Activated T-cell treated with anti-CD3 and anti-CD28 coated beads, Interleukin-2, amount 50 U/mL, for 72 hours (primary cell): ENCODE measurements around the gene PEX5L. TPM values are rescaled to one million over a fixed set of nuclear protein-coding genes. Genes with fewer than 3 reads are reported as not detected.
A peak's percentile ranks its signal among the peaks of the same experiment; 100 is the strongest.
"Not testable (repeated sequence)": the region's sequence is repeated elsewhere in the genome, so short reads cannot be mapped to it uniquely, and the experiment has no call there.

ENCODE experiments used
- ATAC-seq, 2 donors: fragments of 150-1000 bp; cut with Tn5 transposase; replicated peaks in 1 of 2; 2 replicates each; pipeline ENCODE4 v1.10.0; 2021; ENCODE audit warnings: moderate library complexity in 2 of 2, mild to moderate bottlenecking in 1 of 2
- DNase-seq, 2 donors: peaks; one replicate each; pipeline ENCODE4 v3.0.0; 2021 to 2022; ENCODE audit warnings: mixed read lengths in 1 of 2
- H3K27ac Mint-ChIP-seq: one replicate; pipeline ENCODE4 v1.8.0; 2022; ENCODE audit warnings: mild to moderate bottlenecking, moderate library complexity, mixed read lengths
- H3K27me3 Mint-ChIP-seq: one replicate; pipeline ENCODE4 v1.8.0; 2022; ENCODE audit warnings: low read depth, mixed read lengths
- H3K36me3 Mint-ChIP-seq, 2 donors: one replicate each; pipeline ENCODE4 v1.8.0; 2022; ENCODE audit warnings: mixed read lengths in 2 of 2, mild to moderate bottlenecking in 1 of 2; ENCODE audit not compliant: insufficient read depth in 2 of 2
- H3K4me1 Mint-ChIP-seq: one replicate; pipeline ENCODE4 v1.8.0; 2022; ENCODE audit warnings: low read depth, mixed read lengths
- H3K4me3 Mint-ChIP-seq, 2 donors: one replicate each; pipeline ENCODE4 v1.8.0; 2022; ENCODE audit warnings: mild to moderate bottlenecking in 2 of 2, mixed read lengths in 2 of 2, moderate library complexity in 2 of 2
- H3K9me3 Mint-ChIP-seq, 2 donors: one replicate each; pipeline ENCODE4 v1.8.0; 2022; ENCODE audit warnings: mixed read lengths in 2 of 2
- total RNA-seq, 2 donors: library from RNA; stranded (reverse); gene quantifications; one replicate each; pipeline ENCODE4 v1.2.3, GENCODE V29; 2022

PEX5L gene
- total RNA-seq, 2 donors from 2014 or later: 0.23 to 0.31 TPM

GRCh38 chr3:180055656-180056055 is 18.9 kb upstream of the PEX5L start:
- not testable (repeated sequence) for ATAC-seq

GRCh38 chr3:180049391-180049790 is 12.7 kb upstream of the PEX5L start:
- DNase-seq (no peak), ATAC-seq (no peak)
- H3K9me3 Mint-ChIP-seq: no peaks in the 10 kb centered on the region
- no peak overlapping the region for H3K27ac Mint-ChIP-seq
- H3K36me3 Mint-ChIP-seq: no peaks in the 10 kb centered on the region
- no peaks in the 10 kb centered on the region for H3K27me3 Mint-ChIP-seq
- H3K4me1 Mint-ChIP-seq: no peaks in the 10 kb centered on the region
- H3K4me3 Mint-ChIP-seq: no peak overlapping the region

More at GRCh38 chr3:180055656-180056055, 18.9 kb upstream of the PEX5L start:
- not testable (repeated sequence) for H3K4me1 Mint-ChIP-seq, DNase-seq, H3K36me3 Mint-ChIP-seq, H3K4me3 Mint-ChIP-seq, H3K27me3 Mint-ChIP-seq, H3K27ac Mint-ChIP-seq, H3K9me3 Mint-ChIP-seq

GRCh38 chr3:180048840-180049239 is 12.1 kb upstream of the PEX5L start:
- ATAC-seq (no peak), DNase-seq (no peak)
- H3K9me3 Mint-ChIP-seq: no peaks in the 10 kb centered on the region
- no peaks in the 10 kb centered on the region for H3K36me3 Mint-ChIP-seq
- H3K27ac Mint-ChIP-seq: no peak overlapping the region
- no peaks in the 10 kb centered on the region for H3K27me3 Mint-ChIP-seq
- no peaks in the 10 kb centered on the region for H3K4me1 Mint-ChIP-seq
- no peak overlapping the region for H3K4me3 Mint-ChIP-seq

GRCh38 chr3:180048103-180048502 is 11.4 kb upstream of the PEX5L start:
- Mint-ChIP-seq H3K4me1 (no peaks in the 10 kb centered on the region), H3K27ac (no peak overlapping the region), H3K36me3 (no peaks in the 10 kb centered on the region), H3K4me3 (no peak overlapping the region), H3K27me3 (no peaks in the 10 kb centered on the region), H3K9me3 (no peaks in the 10 kb centered on the region)
- DNase-seq: no peak
- no peak for ATAC-seq

DNA sequence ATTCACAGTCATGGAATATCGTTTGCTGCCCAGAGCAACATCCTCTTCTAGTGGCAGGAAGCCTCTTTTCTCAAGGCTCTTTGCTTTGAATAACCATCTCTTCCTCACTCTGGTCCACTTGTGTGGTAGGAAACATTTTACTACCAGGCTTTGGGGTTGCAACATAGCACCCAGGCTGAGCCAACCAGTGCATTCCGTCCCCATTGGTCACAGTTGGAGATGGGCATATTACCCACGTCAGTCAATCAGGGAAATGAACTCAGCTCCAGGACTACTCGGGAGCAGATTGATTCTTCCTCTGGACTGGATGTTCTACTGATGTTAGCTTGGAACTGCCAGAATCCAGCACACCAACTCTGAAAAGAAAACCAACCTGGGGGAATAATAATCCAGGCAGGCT is 4.2 kb upstream of the PEX5L start:
- H3K9me3 Mint-ChIP-seq: peaks cover 0 to 2% of the 10 kb centered on the region in 2 donors

DNA sequence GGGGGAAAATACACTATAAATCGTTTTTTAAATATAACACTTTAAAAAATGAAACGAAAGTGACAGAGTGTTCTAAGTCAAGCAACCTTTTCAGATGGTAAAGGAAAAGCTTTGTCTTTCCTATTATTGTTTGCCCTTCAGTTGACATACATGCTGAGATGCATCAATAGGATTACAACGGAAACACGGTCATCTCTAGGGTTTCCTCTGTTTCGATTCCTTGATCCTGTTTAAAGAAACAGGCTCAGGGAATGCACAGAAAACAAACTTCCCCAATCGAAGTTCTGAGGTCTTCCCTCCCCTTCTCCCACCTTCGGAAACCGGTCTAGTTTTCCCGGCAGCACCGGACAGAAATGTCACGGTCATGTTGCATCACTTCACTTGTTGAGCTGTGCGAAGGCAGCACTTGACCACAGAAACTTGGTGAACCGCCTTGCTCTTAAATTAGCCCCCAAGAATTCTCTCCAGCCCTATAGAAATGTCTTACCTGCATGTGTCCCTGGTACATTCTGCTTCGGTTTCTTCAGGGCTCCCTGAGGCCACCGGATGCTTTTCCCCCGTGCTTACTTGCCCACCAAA is 556 bp downstream of the PEX5L start:
- Mint-ChIP-seq H3K9me3 (no peaks in the 10 kb centered on the region), H3K36me3 (peaks cover 0 to 2% of the 10 kb centered on the region in 2 donors), H3K27me3 (peaks cover 57% of the 10 kb centered on the region), H3K27ac (no peak overlapping the region), H3K4me3 (peak overlapping the region; percentile 75 to 85), H3K4me1 (peaks cover 12% of the 10 kb centered on the region)
- DNase-seq (peak in 1 of 2 donors; percentile 1), ATAC-seq (peak in 1 of 2 donors; percentile 33)

More for the DNA sequence above, 4.2 kb upstream of the PEX5L start:
- H3K27ac Mint-ChIP-seq: no peak overlapping the region
- DNase-seq (no peak), ATAC-seq (no peak)
- peaks cover 0 to 2% of the 10 kb centered on the region in 2 donors for H3K36me3 Mint-ChIP-seq
- no peak overlapping the region for H3K4me3 Mint-ChIP-seq
- peaks cover 40% of the 10 kb centered on the region for H3K27me3 Mint-ChIP-seq
- H3K4me1 Mint-ChIP-seq: peaks cover 12% of the 10 kb centered on the region

DNA sequence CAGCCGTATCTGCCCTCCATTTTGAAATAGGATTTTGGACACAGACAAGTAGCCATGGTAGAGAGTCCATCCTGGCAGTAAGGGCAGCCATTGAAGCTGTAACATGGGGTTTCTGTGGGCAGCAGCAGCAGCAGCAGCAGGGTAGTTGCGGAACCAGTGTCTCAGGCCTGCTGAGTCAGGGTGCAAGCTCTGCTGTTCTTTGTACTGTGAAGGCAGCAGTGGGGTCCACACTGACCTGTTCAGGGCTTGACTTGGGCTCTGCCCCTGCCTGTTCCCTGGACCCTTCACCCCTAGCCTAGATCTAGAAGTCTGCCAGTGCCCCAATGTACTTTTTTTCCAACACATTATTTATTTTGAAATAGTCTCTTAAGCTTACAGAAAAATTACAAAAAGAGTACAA is 9.7 kb downstream of the PEX5L start:
- no peaks in the 10 kb centered on the region for H3K4me1 Mint-ChIP-seq
- no peak overlapping the region for H3K4me3 Mint-ChIP-seq
- H3K9me3 Mint-ChIP-seq: no peaks in the 10 kb centered on the region
- H3K27ac Mint-ChIP-seq: no peak overlapping the region
- no peak for ATAC-seq
- H3K36me3 Mint-ChIP-seq: no peaks in the 10 kb centered on the region
- H3K27me3 Mint-ChIP-seq: peaks cover 1% of the 10 kb centered on the region
- DNase-seq: no peak

DNA sequence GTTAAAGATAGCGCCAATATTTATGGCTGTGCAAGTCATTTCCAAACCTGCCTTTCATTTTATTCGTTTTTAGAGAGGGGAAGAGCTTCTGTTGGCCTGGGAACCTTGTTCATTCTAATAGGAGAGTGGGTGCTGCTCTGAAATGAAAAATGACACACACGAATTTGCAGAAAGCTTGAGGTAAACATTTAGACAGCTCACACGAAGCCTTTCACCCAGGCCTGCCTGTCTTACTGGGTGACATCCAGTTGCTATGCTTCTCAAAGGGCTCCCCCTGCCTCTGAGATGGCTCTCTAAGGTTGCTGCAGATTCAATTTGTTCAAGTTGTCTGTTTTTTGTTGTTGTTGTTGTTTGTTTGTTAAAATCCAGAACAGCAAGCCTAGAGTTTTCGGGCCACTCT is 18.2 kb downstream of the PEX5L start:
- H3K36me3 Mint-ChIP-seq: no peaks in the 10 kb centered on the region
- no peak for ATAC-seq
- no peak overlapping the region for H3K27ac Mint-ChIP-seq
- no peak for DNase-seq
- no peaks in the 10 kb centered on the region for H3K4me1 Mint-ChIP-seq
- no peaks in the 10 kb centered on the region for H3K9me3 Mint-ChIP-seq
- H3K27me3 Mint-ChIP-seq: no peaks in the 10 kb centered on the region
- H3K4me3 Mint-ChIP-seq: no peak overlapping the region

DNA sequence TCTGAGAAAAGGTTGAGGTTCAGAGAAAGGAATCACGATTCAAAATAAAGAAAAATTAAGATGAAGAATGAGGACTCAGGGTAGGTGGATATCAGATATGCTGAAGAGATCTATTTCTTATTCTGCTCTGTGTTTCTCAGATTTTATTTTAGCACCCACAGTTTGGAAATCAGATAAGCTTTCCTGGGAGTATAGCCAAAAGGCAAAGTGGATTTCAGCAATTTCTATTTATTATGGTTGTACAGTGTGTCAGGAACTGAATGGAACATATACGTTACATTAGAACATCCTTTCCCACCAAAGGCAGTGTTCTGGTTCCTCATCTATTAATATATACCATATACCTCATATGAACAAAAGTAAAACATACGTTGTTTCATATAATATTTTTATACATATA is 18.9 kb downstream of the PEX5L start:
- DNase-seq (no peak), ATAC-seq (no peak)
- no peak overlapping the region for H3K27ac Mint-ChIP-seq
- no peaks in the 10 kb centered on the region for H3K36me3 Mint-ChIP-seq
- no peak overlapping the region for H3K4me3 Mint-ChIP-seq
- no peaks in the 10 kb centered on the region for H3K27me3 Mint-ChIP-seq
- H3K4me1 Mint-ChIP-seq: no peaks in the 10 kb centered on the region
- no peaks in the 10 kb centered on the region for H3K9me3 Mint-ChIP-seq

- ATAC-seq (no peak), DNase-seq (no peak)
- Mint-ChIP-seq H3K36me3 (peaks cover 5% of the 10 kb centered on the region in 2 donors), H3K9me3 (peaks cover 2 to 5% of the 10 kb centered on the region in 2 donors), H3K27ac (no peak overlapping the region), H3K4me3 (no peak overlapping the region), H3K4me1 (no peaks in the 10 kb centered on the region), H3K27me3 (no peaks in the 10 kb centered on the region)
Measured at GRCh38 chr3:180011927-180012326, 24.8 kb downstream of the PEX5L start.

- not testable (repeated sequence) for H3K4me3 Mint-ChIP-seq, H3K9me3 Mint-ChIP-seq, H3K36me3 Mint-ChIP-seq, H3K4me1 Mint-ChIP-seq, H3K27me3 Mint-ChIP-seq, H3K27ac Mint-ChIP-seq, ATAC-seq, DNase-seq
Measured at GRCh38 chr3:180008318-180008717, 28.4 kb downstream of the PEX5L start.

DNA sequence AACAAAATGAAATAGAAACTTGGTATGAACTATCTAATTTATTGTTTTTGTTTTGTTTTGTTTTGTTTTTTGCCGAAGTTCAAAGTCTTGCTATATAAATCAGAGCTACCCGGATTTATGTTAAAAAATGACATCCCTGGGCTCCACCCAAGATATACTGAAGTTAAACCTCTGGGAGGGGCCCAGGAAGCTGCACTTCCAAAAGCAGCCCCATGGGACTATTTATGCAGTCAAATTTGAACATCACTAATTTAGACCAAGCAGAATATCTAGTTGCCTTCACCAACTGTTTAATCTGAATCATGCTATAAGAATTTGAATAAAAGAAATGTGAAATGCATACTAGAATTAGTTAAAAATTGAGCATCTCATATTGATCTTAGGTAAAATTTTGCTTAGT is 32.2 kb downstream of the PEX5L start:
- no peaks in the 10 kb centered on the region for H3K27me3 Mint-ChIP-seq
- H3K9me3 Mint-ChIP-seq: peaks cover 4 to 7% of the 10 kb centered on the region in 2 donors
- H3K4me1 Mint-ChIP-seq: no peaks in the 10 kb centered on the region
- ATAC-seq: no peak
- no peak overlapping the region for H3K27ac Mint-ChIP-seq
- peaks cover 5% of the 10 kb centered on the region in 2 donors for H3K36me3 Mint-ChIP-seq
- H3K4me3 Mint-ChIP-seq: no peak overlapping the region
- no peak for DNase-seq

DNA sequence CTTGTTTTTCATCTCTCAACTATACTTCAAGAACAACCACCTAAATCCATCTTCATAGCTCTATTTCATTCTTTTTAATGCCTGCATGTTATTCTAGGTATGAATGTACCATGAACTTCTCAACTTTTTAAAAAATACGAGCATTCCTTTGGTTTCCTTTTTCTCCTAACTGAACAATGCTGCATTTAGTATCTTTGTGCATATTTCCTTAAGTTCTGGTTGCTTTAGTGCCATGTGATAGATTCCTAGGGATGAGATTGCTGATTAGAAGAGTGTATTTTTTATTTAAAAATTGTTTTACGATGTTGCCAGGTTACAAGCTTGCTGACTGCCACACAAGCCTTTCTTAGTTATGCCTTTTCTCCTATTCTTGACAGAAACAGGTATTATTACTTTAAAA is 34.7 kb downstream of the PEX5L start:
- ATAC-seq (no peak), DNase-seq (no peak)
- Mint-ChIP-seq H3K4me3 (no peak overlapping the region), H3K9me3 (peaks cover 1 to 2% of the 10 kb centered on the region in 2 donors), H3K27me3 (no peaks in the 10 kb centered on the region), H3K36me3 (no peaks in the 10 kb centered on the region), H3K27ac (no peak overlapping the region), H3K4me1 (no peaks in the 10 kb centered on the region)

- H3K9me3 Mint-ChIP-seq: peaks cover 0 to 1% of the 10 kb centered on the region in 2 donors
- no peaks in the 10 kb centered on the region for H3K27me3 Mint-ChIP-seq
- no peaks in the 10 kb centered on the region for H3K36me3 Mint-ChIP-seq
- H3K4me3 Mint-ChIP-seq: no peak overlapping the region
- no peaks in the 10 kb centered on the region for H3K4me1 Mint-ChIP-seq
- DNase-seq (no peak), ATAC-seq (no peak)
- H3K27ac Mint-ChIP-seq: no peak overlapping the region
Measured at GRCh38 chr3:180000500-180000899, 36.2 kb downstream of the PEX5L start.
